Trophoblast cell (in vitro differentiated cells and primary cell): ENCODE data around the gene DYNLRB1.

Experiments used
- DNase-seq, 2 donors: peaks; one replicate each; pipeline ENCODE4 v3.0.0-alpha.2; 2016
- H2AFZ ChIP-seq: 2 replicates; pipeline ENCODE4 v1.6.1; 2013; ENCODE audit warnings: low read length, moderate library complexity, mild to moderate bottlenecking; ENCODE audit not compliant: insufficient read depth, poor library complexity
- H2AK5ac ChIP-seq: 2 replicates; pipeline ENCODE4 v1.6.1; 2013; ENCODE audit warnings: mild to moderate bottlenecking, low read length
- H2BK120ac ChIP-seq: 2 replicates; pipeline ENCODE4 v1.6.1; 2013; ENCODE audit warnings: low read length, mild to moderate bottlenecking, moderate library complexity; ENCODE audit not compliant: insufficient read depth, poor library complexity
- H2BK12ac ChIP-seq: 2 replicates; pipeline ENCODE4 v1.6.1; 2013; ENCODE audit warnings: mild to moderate bottlenecking, low read length, moderate library complexity
- H2BK5ac ChIP-seq: 2 replicates; pipeline ENCODE4 v1.6.1; 2013; ENCODE audit warnings: low read length, low read depth, moderate library complexity, mild to moderate bottlenecking; ENCODE audit not compliant: poor library complexity
- H3K14ac ChIP-seq: 2 replicates; pipeline ENCODE4 v1.6.1; 2013; ENCODE audit warnings: mild to moderate bottlenecking, low read length
- H3K18ac ChIP-seq: 2 replicates; pipeline ENCODE4 v1.6.1; 2013; ENCODE audit warnings: mild to moderate bottlenecking, low read length
- H3K23ac ChIP-seq: 2 replicates; pipeline ENCODE4 v1.6.1; 2013; ENCODE audit warnings: low read length
- H3K27ac ChIP-seq: 2 replicates; pipeline ENCODE4 v1.5.1; 2013; ENCODE audit warnings: low read depth, mild to moderate bottlenecking, inconsistent platforms, low read length, moderate library complexity
- H3K27me3 ChIP-seq: 2 replicates; pipeline ENCODE4 v1.6.1; 2013; ENCODE audit warnings: inconsistent platforms, mild to moderate bottlenecking, low read length, moderate library complexity; ENCODE audit not compliant: insufficient read depth
- H3K36me3 ChIP-seq, 2 experiments: 1 replicate in 1 of 2; 2 replicates in 1 of 2; pipeline ENCODE4 v1.6.1; 2013; ENCODE audit warnings: low read length in 2 of 2, mild to moderate bottlenecking in 2 of 2, moderate library complexity in 1 of 2; ENCODE audit not compliant: insufficient read depth in 2 of 2, control insufficient read depth in 1 of 2
- H3K4ac ChIP-seq: 2 replicates; pipeline ENCODE4 v1.6.1; 2013; ENCODE audit warnings: low read depth, mild to moderate bottlenecking, low read length, moderate library complexity
- H3K4me1 ChIP-seq, 2 experiments: 1 replicate in 1 of 2; 2 replicates in 1 of 2; pipeline ENCODE4 v1.6.1; 2013; ENCODE audit warnings: low read length in 2 of 2, mild to moderate bottlenecking in 2 of 2, moderate library complexity in 1 of 2; ENCODE audit not compliant: insufficient read depth in 2 of 2, control insufficient read depth in 1 of 2
- H3K4me2 ChIP-seq: 2 replicates; pipeline ENCODE4 v1.6.1; 2013; ENCODE audit warnings: inconsistent platforms, mild to moderate bottlenecking, low read length, moderate library complexity
- H3K4me3 ChIP-seq: 2 replicates; pipeline ENCODE4 v1.5.1; 2013; ENCODE audit warnings: mild to moderate bottlenecking, low read depth, low read length, inconsistent platforms
- H3K79me1 ChIP-seq: one replicate; pipeline ENCODE4 v1.6.1; 2013; ENCODE audit warnings: low read length
- H3K79me2 ChIP-seq: 2 replicates; pipeline ENCODE4 v1.6.1; 2013; ENCODE audit warnings: low read length, mild to moderate bottlenecking; ENCODE audit not compliant: control insufficient read depth, insufficient read depth, poor library complexity
- H3K9ac ChIP-seq: 2 replicates; pipeline ENCODE4 v1.6.1; 2013; ENCODE audit warnings: mild to moderate bottlenecking, low read length
- H3K9me3 ChIP-seq: 2 replicates; pipeline ENCODE4 v1.6.1; 2013; ENCODE audit warnings: low read depth, mild to moderate bottlenecking, control low read depth, inconsistent platforms, low read length; ENCODE audit not compliant: insufficient read depth
- H4K12ac ChIP-seq: 2 replicates; pipeline ENCODE4 v1.6.1; 2013; ENCODE audit warnings: low read depth, mild to moderate bottlenecking, low read length, moderate library complexity
- H4K8ac ChIP-seq: 2 replicates; pipeline ENCODE4 v1.6.1; 2013; ENCODE audit warnings: low read depth, mild to moderate bottlenecking, low read length, moderate library complexity
- H4K91ac ChIP-seq: one replicate; pipeline ENCODE4 v1.6.1; 2013; ENCODE audit warnings: low read depth, mild to moderate bottlenecking, low read length, moderate library complexity
- WGBS: extraction: QIAGEN DNeasy Blood & Tissue Kit; methylation state at CpG from one replicate; pipeline ENCODE4 v1.1.7; 2013; ENCODE audit warnings: missing lambda C conversion rate; ENCODE audit not compliant: insufficient read length, insufficient coverage; ENCODE audit errors: extremely low coverage; 5-methylcytosine and 5-hydroxymethylcytosine counted together

The DYNLRB1 gene

GRCh38 chr20:34582911-34583310 lies 66.7 kb downstream of the DYNLRB1 start:
- no peak overlapping the region for H2BK5ac ChIP-seq
- peak in 1 of 2 donors; percentile 31 for DNase-seq

GRCh38 chr20:34583544-34583943 lies 67.3 kb downstream of the DYNLRB1 start:
- no CpG with 5 or more reads among the region's 6 CpGs for WGBS
- Histone ChIP-seq H4K8ac (no peak overlapping the region), H3K4me3 (no peak overlapping the region), H3K23ac (no peak overlapping the region), H3K4me1 (peaks cover 15 to 21% of the 10 kb centered on the region in 2 experiments), H3K79me2 (no peaks in the 10 kb centered on the region), H3K27me3 (no peaks in the 10 kb centered on the region), H3K14ac (no peak overlapping the region), H2BK12ac (no peak overlapping the region), H2AFZ (no peak overlapping the region), H3K79me1 (no peaks in the 10 kb centered on the region), H3K4me2 (no peak overlapping the region), H4K12ac (no peak overlapping the region), H3K27ac (no peak overlapping the region), H2BK5ac (no peak overlapping the region), H3K4ac (no peak overlapping the region), H2BK120ac (no peak overlapping the region), H4K91ac (no peak overlapping the region), H3K9me3 (no peaks in the 10 kb centered on the region), H3K18ac (no peak overlapping the region), H3K9ac (peak overlapping the region; percentile 54), H2AK5ac (no peak overlapping the region), H3K36me3 (peaks cover 3% of the 10 kb centered on the region in 2 experiments)
- DNase-seq: no peak

More at GRCh38 chr20:34582911-34583310, 66.7 kb downstream of the DYNLRB1 start:
- no peak overlapping the region for H2AFZ ChIP-seq
- no peak overlapping the region for H4K91ac ChIP-seq
- H2BK120ac ChIP-seq: no peak overlapping the region
- no peaks in the 10 kb centered on the region for H3K27me3 ChIP-seq
- H2BK12ac ChIP-seq: no peak overlapping the region
- no peak overlapping the region for H4K8ac ChIP-seq
- H3K9me3 ChIP-seq: no peaks in the 10 kb centered on the region
- no peak overlapping the region for H3K4me2 ChIP-seq
- no peak overlapping the region for H3K9ac ChIP-seq
- no peaks in the 10 kb centered on the region for H3K79me1 ChIP-seq
- no peak overlapping the region for H3K4ac ChIP-seq
- H3K36me3 ChIP-seq: peaks cover 3% of the 10 kb centered on the region in 2 experiments
- peak overlapping the region; percentile 28 for H3K27ac ChIP-seq
- no peak overlapping the region for H2AK5ac ChIP-seq
- no CpG with 5 or more reads among the region's 4 CpGs for WGBS
- H4K12ac ChIP-seq: no peak overlapping the region
- no peak overlapping the region for H3K18ac ChIP-seq
- peaks cover 15 to 21% of the 10 kb centered on the region in 2 experiments for H3K4me1 ChIP-seq
- no peaks in the 10 kb centered on the region for H3K79me2 ChIP-seq
- no peak overlapping the region for H3K4me3 ChIP-seq
- no peak overlapping the region for H3K14ac ChIP-seq
- no peak overlapping the region for H3K23ac ChIP-seq

- Histone ChIP-seq H2BK120ac (no peak overlapping the region), H3K14ac (no peak overlapping the region), H3K36me3 (peaks cover 3% of the 10 kb centered on the region in 2 experiments), H3K27ac (no peak overlapping the region), H3K9ac (no peak overlapping the region), H3K4me1 (peaks cover 15 to 21% of the 10 kb centered on the region in 2 experiments), H2AFZ (no peak overlapping the region), H2BK12ac (no peak overlapping the region), H3K4me2 (no peak overlapping the region), H3K18ac (no peak overlapping the region), H4K8ac (no peak overlapping the region), H4K91ac (no peak overlapping the region), H2BK5ac (no peak overlapping the region), H3K79me1 (no peaks in the 10 kb centered on the region), H4K12ac (no peak overlapping the region), H3K4ac (no peak overlapping the region), H3K27me3 (no peaks in the 10 kb centered on the region), H3K4me3 (no peak overlapping the region), H2AK5ac (no peak overlapping the region), H3K23ac (no peak overlapping the region), H3K9me3 (no peaks in the 10 kb centered on the region), H3K79me2 (no peaks in the 10 kb centered on the region)
- no CpG with 5 or more reads among the region's 5 CpGs for WGBS
- no peak for DNase-seq
Measured at GRCh38 chr20:34585019-34585418, 68.8 kb downstream of the DYNLRB1 start.

- no peaks in the 10 kb centered on the region for H3K79me2 ChIP-seq
- no peak overlapping the region for H3K9ac ChIP-seq
- H3K9me3 ChIP-seq: no peaks in the 10 kb centered on the region
- H2BK12ac ChIP-seq: no peak overlapping the region
- peaks cover 3% of the 10 kb centered on the region in 2 experiments for H3K36me3 ChIP-seq
- H2AK5ac ChIP-seq: no peak overlapping the region
- H4K91ac ChIP-seq: no peak overlapping the region
- no peak for DNase-seq
- no peak overlapping the region for H4K12ac ChIP-seq
- H3K14ac ChIP-seq: no peak overlapping the region
- no peak overlapping the region for H4K8ac ChIP-seq
- no peak overlapping the region for H3K27ac ChIP-seq
- no peaks in the 10 kb centered on the region for H3K27me3 ChIP-seq
- no peak overlapping the region for H3K4me2 ChIP-seq
- no peak overlapping the region for H2BK120ac ChIP-seq
- no peak overlapping the region for H3K4ac ChIP-seq
- no peak overlapping the region for H2BK5ac ChIP-seq
- H3K4me3 ChIP-seq: no peak overlapping the region
- no peak overlapping the region for H3K23ac ChIP-seq
- H2AFZ ChIP-seq: no peak overlapping the region
- peaks cover 15 to 18% of the 10 kb centered on the region in 2 experiments for H3K4me1 ChIP-seq
- H3K18ac ChIP-seq: no peak overlapping the region
- H3K79me1 ChIP-seq: no peaks in the 10 kb centered on the region
- no CpG with 5 or more reads among the region's 9 CpGs for WGBS
Measured at GRCh38 chr20:34586488-34587163, 70.4 kb downstream of the DYNLRB1 start.
